GM12874 (cell line): ENCODE data around the gene RALGDS.

Source experiments
- TF ChIP-seq, protein P1 (sequence below): IDR thresholded peaks from 2 replicates; pipeline ENCODE4 v1.5.1; 2011; ENCODE audit warnings: low read depth, mild to moderate bottlenecking, control low read depth, low read length, moderate library complexity; ENCODE audit not compliant: insufficient read depth

The RALGDS gene

DNA sequence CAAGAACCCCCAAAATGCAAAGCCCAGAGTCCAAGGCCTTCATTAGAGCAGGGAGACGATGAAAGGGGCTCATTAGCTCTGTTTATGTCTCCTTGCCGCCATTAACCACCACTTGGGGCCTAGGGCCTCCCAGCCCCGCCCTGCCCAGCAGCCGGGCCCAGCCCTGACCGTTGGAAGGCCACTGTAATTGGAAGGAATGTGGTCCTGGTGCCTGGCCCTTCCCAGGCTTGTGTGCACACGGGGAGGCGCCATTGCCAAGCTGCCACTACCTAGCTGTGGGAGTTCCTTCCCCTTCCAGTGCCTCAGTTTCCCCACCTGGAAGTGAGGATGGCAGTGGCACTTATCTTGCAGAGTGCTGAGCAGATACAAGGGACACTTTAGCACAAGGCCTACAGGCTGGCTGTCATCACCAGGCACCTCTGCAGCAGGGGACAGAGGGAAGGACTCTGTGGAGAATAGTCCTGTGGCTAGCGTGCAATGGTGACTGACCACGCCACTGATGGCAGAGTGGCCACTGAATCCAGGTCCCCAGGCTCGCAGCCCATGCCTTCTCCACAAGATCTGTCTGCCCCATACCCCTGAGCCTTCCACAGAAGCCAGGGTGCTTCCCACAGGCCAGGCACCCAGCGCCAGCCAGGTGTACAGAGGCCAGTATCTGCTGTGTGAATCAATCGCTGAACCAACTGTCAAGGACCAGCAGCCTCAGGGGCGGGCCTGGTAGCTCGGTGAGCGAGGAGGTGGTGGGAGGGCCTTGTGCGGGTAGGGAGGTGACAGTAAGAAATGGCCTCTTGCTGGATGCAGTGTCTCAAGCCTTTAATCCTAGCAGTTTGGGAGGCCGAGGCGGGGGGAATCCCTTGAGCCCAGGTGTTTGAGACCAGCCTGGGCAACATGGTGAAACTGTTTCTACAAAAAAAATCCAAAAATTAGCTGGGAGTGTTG lies 21.9 kb upstream of the RALGDS start:
- TF ChIP-seq, protein P1, sequence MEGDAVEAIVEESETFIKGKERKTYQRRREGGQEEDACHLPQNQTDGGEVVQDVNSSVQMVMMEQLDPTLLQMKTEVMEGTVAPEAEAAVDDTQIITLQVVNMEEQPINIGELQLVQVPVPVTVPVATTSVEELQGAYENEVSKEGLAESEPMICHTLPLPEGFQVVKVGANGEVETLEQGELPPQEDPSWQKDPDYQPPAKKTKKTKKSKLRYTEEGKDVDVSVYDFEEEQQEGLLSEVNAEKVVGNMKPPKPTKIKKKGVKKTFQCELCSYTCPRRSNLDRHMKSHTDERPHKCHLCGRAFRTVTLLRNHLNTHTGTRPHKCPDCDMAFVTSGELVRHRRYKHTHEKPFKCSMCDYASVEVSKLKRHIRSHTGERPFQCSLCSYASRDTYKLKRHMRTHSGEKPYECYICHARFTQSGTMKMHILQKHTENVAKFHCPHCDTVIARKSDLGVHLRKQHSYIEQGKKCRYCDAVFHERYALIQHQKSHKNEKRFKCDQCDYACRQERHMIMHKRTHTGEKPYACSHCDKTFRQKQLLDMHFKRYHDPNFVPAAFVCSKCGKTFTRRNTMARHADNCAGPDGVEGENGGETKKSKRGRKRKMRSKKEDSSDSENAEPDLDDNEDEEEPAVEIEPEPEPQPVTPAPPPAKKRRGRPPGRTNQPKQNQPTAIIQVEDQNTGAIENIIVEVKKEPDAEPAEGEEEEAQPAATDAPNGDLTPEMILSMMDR = no peak

DNA sequence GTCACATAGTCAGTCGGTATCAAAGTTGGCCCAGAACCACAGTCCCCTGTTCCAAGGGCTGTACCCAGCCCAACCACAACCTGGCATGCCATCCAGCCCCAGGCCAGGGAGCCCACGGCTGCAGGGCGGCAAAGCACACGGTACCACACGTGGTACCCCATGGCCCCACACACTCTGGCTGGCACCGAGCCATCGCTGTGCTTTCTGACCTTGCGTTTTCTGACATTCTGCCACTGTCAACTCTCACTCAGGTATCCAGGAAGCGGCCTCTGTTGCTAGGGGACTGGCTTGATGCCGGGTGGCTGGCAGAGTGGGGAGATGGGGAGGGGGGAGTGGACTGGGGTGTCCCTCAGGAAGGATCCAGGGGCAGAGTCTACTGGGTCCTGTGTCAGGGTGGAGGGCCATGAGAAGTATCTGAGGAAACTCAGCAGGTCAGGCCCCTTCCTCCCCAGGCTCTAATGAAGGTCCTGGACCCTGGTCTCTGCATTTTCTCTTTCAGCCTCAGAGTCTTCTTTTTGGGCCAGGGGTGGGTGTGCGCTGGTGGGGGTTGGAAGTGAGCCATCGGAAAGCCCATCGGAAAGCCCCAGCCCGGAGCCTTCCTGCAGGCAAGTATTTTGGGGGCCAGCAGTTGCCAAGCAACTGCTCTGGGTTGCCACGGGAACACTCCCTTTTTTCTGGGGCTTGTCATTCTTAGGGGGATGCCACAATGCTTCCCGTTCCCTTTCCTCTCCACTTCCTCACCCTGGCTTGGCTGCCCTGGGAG lies 21.0 kb upstream of the RALGDS start:
- TF ChIP-seq, protein P1 = no peak

DNA sequence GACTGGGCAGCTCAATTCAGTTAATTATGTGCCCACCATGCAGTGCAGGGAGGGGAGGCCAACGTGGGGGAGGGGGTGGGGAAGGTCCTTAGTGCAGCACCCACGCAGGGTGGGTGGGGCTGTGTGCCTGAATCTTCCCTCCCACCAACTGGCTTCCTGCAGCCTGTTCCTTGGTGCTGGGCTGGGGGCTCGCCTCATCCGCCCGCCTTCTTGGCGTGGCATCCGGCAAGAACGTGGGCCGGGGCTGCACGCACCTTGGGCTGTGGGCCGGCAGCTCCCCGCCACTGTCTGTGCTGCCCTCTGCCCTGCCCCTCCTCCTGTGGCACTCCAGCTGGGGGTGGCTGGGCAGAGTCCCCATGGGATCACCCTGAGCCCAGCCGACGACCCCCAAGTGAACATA lies 19.6 kb upstream of the RALGDS start:
- TF ChIP-seq, protein P1 = no peak

- TF ChIP-seq, protein P1 = no peak
These were observed 19.1 kb upstream of the RALGDS start for GRCh38 chr9:133140174-133140505.

DNA sequence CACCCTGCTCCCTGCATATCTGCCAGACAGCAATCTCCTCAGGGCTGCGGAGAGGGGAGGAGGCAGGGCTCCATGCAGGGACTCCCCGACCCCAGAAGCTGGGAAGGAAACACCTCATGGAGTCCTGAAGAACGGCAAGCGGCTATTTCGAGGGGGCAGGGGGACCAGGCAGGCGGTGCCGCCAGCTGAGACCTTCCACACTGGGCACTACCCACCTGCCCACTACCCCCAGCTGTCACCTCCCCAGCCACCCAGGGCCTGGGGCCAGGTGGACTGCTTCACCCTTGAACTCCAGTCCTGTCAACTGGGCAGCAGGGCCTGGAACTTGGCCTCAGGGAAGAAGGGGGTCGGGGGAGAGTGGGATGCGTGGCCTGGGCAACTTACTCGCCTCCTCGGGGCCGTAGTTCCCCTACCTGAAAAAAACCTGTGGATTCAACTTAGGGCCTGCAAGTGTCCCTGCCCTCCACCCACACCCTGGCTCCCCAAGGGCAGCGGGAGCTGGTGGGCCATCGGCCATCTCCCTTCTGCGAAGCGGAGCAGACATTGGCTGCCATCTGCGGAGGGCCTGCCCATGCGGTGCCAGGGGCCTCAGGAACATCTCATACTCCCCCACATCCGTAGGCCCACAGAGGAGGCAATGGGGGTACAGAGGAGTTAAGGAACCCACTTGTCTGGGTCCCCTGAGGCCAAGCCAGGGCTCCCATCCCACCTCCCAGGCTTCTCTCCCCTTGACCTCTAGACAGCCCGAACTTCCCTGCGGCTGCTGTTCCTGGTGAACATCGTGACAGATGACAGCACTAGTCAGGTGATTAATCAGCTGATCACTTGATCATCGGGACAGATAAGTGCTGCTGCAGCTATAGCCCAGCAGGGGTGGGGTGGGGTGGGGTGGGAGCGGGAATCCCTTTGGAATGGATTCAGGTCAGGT lies 18.5 kb upstream of the RALGDS start:
- TF ChIP-seq, protein P1 = no peak

GRCh38 chr9:133137451-133138231 lies 16.6 kb upstream of the RALGDS start:
- TF ChIP-seq, protein P1 = no peak
